Left lung (tissue), 10 donors: ENCODE results near the gene PHF2. TPM values are rescaled to one million over a fixed set of nuclear protein-coding genes. Genes with fewer than 3 reads are reported as not detected.

Source experiments
- ATAC-seq: fragments of 200-7000 bp; cut with Tn5 transposase; one replicate; pipeline ENCODE4 v1.9.1; 2020; ENCODE audit warnings: moderate library complexity
- DNase-seq, 4 donors: peaks; one replicate each; pipeline ENCODE4 v3.0.0-alpha.2; 2013 to 2020
- H3K27ac ChIP-seq, 2 donors: fragments of 200-600 bp; sonication (generic) in 1 of 2; one replicate each; pipeline versions ENCODE4 v1.5.0 to v1.8.0; 2020 to 2021
- H3K27me3 ChIP-seq, 2 donors: fragments of 200-600 bp; sonication (generic) in 1 of 2; one replicate each; pipeline versions ENCODE4 v1.5.0 to v1.8.0; 2020 to 2021
- H3K36me3 ChIP-seq, 2 donors: fragments of 200-600 bp; sonication (generic) in 1 of 2; one replicate each; pipeline versions ENCODE4 v1.5.0 to v1.8.0; 2020 to 2021
- H3K4me1 ChIP-seq, 2 donors: fragments of 200-600 bp; one replicate each; pipeline ENCODE4 v1.8.0; 2021
- H3K4me3 ChIP-seq, 2 donors: fragments of 200-600 bp; sonication (generic) in 1 of 2; one replicate each; pipeline versions ENCODE4 v1.5.0 to v1.8.0; 2020 to 2021; ENCODE audit warnings: mild to moderate bottlenecking in 1 of 2
- H3K9me3 ChIP-seq, 2 donors: fragments of 200-600 bp; sonication (generic) in 1 of 2; one replicate each; pipeline versions ENCODE4 v1.5.0 to v1.8.0; 2020 to 2021
- CTCF ChIP-seq, 2 donors: fragments of 200-600 bp; sonication (generic) in 1 of 2; IDR thresholded peaks; one replicate each; pipeline versions ENCODE4 v1.5.0 to v1.8.0; 2021; ENCODE audit warnings: antibody characterized with exemption in 2 of 2
- intact Hi-C, 2 donors: fragments of 100-400 bp; cut with DNase I; formaldehyde crosslinking; loops; one replicate each; pipeline versions ENCODE4 v1.11.2 to v1.14.2; 2022
- polyA plus RNA-seq, 6 donors: library from polyadenylated mRNA; unstranded; fragments of 120-200 nt; gene quantifications; one replicate each; pipeline ENCODE4 v1.2.1, GENCODE V29; 2013; ENCODE audit not compliant: insufficient read length in 6 of 6
- total RNA-seq, 2 donors: library from RNA; stranded (reverse); fragmentation: NEBNext Ultra II Directional; extraction: Animal tissue kit (Norgen Biotek cat#: 25700); gene quantifications; one replicate each; pipeline ENCODE4 v1.2.1, GENCODE V29; 2021
- donor health status: DM: no; HTN: yes; CAD: no.
- donor health status: DM: no; HTN: no; CAD: no.

The PHF2 gene
- total and polyA plus RNA-seq, 8 donors: 29.1 to 53.7 (median 42.3) TPM

DNA sequence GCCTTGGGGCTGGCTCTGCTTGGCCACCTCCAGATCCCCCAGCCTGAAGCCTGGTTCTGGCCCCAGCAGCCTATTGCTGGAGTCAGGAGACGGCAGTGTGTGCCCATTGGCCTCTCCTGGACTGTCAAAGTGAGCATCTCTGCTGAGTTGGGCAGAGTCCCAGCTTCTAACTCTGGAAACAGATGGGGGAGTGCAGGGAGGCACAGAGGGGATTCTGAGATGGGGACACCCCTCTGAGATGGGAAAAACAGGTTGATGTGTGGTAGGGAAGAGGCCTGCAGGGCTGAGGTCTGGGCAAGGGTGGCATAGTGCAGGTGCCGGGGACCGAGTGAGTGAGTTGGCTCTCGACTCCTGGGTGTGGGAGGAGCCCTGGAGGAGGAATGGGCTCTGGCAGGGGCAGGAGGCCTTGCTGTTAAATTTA is 27.5 kb downstream of the PHF2 start:
- H3K36me3 ChIP-seq: no peaks in the 10 kb centered on the region
- no peak for DNase-seq
- H3K27ac ChIP-seq: no peak overlapping the region
- intact Hi-C loops: no loop called here
- H3K4me3 ChIP-seq: no peak overlapping the region
- peaks cover 7 to 19% of the 10 kb centered on the region in 2 donors for H3K4me1 ChIP-seq
- peaks cover 0 to 13% of the 10 kb centered on the region in 2 donors for H3K9me3 ChIP-seq
- ATAC-seq: no peak
- no peak for TF ChIP-seq CTCF (IDR thresholded peaks at IDR 0.05)
- no peaks in the 10 kb centered on the region for H3K27me3 ChIP-seq

GRCh38 chr9:93606187-93606586 is 29.8 kb downstream of the PHF2 start:
- Histone ChIP-seq H3K4me3 (no peak overlapping the region), H3K36me3 (no peaks in the 10 kb centered on the region), H3K4me1 (peaks cover 0 to 1% of the 10 kb centered on the region in 2 donors), H3K27ac (no peak overlapping the region), H3K27me3 (no peaks in the 10 kb centered on the region), H3K9me3 (peaks cover 0 to 28% of the 10 kb centered on the region in 2 donors)
- DNase-seq (no peak), ATAC-seq (no peak)
- intact Hi-C loops: no loop called here
- no peak for TF ChIP-seq CTCF (IDR thresholded peaks at IDR 0.05)

DNA sequence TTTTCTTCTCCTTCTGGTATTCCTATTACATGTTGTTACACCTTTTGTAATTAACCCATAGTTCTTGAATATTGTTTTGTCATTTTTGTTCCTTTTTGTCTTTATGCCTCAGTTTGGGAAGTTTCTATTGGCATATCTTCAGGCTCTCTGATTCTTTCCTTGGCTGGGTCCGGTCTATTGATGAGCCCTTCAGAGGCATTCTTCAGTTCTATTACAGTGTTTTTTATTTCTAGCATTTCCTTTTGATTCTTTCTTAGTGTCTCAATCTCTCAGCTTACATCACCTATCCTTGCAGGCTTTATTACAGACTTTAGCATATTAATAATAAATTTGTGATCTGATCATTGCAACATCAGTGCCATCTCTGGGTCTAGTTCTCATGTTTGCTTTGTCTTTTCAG is 33.8 kb downstream of the PHF2 start:
- Histone ChIP-seq H3K4me3 (no peak overlapping the region), H3K27me3 (no peaks in the 10 kb centered on the region), H3K4me1 (no peaks in the 10 kb centered on the region), H3K27ac (no peak overlapping the region), H3K9me3 (peaks cover 0 to 28% of the 10 kb centered on the region in 2 donors), H3K36me3 (no peaks in the 10 kb centered on the region)
- no peak for TF ChIP-seq CTCF (IDR thresholded peaks at IDR 0.05)
- intact Hi-C loops: no loop called here
- DNase-seq (no peak), ATAC-seq (no peak)

DNA sequence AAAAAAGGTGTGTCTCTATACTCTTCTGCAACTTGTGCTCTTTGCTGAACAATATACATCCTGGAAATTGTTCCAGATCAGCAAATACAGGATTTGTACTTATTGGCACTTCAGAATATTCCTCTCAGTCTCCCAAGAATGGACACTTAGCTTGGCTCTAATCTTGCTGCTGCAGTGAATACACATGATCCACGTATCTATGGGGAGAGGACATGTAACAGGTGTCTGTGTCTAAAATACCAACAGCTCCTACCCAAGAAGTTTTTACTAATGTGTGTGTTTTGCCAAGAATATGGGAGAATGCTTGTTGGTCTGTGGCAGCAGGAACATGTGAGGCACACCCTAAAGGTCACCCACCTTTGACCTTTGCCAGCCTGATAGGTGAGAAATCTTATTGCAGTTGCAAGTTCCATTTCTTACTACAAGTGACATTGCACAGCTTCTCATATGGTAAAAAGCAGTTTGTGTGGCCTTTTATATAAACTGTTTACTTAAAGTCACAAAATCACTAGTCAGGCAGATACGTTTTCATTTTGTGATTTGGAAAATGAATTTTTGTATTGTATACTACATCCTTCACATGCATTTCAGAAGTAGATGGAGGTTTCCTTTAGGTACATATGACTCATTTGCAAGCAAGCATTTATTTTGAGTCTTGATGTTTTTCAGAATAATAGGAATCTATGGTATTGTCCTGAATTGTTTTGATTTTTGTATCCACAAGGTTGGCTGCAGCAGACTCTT is 35.8 kb downstream of the PHF2 start:
- H3K27me3 ChIP-seq: no peaks in the 10 kb centered on the region
- no peak overlapping the region for H3K4me3 ChIP-seq
- H3K27ac ChIP-seq: no peak overlapping the region
- H3K4me1 ChIP-seq: no peaks in the 10 kb centered on the region
- H3K36me3 ChIP-seq: no peaks in the 10 kb centered on the region
- TF ChIP-seq CTCF (IDR thresholded peaks at IDR 0.05): no peak
- H3K9me3 ChIP-seq: peaks cover 0 to 28% of the 10 kb centered on the region in 2 donors
- DNase-seq (no peak), ATAC-seq (no peak)
- intact Hi-C loops: no loop called here

DNA sequence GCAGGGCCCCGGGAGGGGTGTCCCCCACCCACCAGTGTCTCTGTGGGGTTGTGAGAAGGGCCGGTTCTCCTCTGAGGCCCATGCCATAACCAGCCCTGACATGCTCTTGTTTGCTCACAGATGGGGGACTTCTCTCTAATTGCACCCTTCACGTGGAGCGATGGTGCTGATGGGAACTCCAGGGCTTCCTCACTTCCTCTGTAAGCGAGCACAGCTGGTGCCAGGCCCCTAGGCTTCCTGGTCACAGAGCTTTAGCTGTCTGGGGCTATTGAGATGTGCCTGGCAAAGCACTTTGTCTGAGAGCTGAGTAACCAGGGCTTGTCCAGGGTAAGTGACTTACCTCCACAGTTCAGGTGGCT is 36.4 kb downstream of the PHF2 start:
- ATAC-seq (peak; percentile 31), DNase-seq (no peak)
- no peaks in the 10 kb centered on the region for H3K27me3 ChIP-seq
- peaks cover 0 to 25% of the 10 kb centered on the region in 2 donors for H3K9me3 ChIP-seq
- H3K36me3 ChIP-seq: no peaks in the 10 kb centered on the region
- H3K27ac ChIP-seq: no peak overlapping the region
- H3K4me1 ChIP-seq: no peaks in the 10 kb centered on the region
- no peak overlapping the region for H3K4me3 ChIP-seq
- no peak for TF ChIP-seq CTCF (IDR thresholded peaks at IDR 0.05)
- intact Hi-C loops: no loop called here
